MCF 10A (cell line): ENCODE measurements around the gene PPP5C. TPM values are rescaled to one million over a fixed set of nuclear protein-coding genes. Genes with fewer than 3 reads are reported as not detected.

ENCODE experiments used
- Bru-seq: library from RNA; stranded (reverse); fragments of 400-500 nt; gene quantifications from one replicate; lab custom pipeline; 2021; lab: Mats Ljungman, UMichigan
- BruChase-seq, 2 experiments: library from RNA; stranded (reverse); fragments of 400-500 nt; gene quantifications; one replicate each; lab custom pipeline; 2021; lab: Mats Ljungman, UMichigan
- BruUV-seq: library from RNA; stranded (reverse); fragments of 400-500 nt; replicated peaks from 2 replicates; lab custom pipeline; 2021; lab: Mats Ljungman, UMichigan
- CTCF ChIA-PET: fragments of 300-600 bp; sonication (Branson Sonifier 250); formaldehyde crosslinking; extraction: SDS; loops from one replicate; lab custom pipeline; 2021; ENCODE audit warnings: antibody characterized with exemption, inconsistent platforms; lab: Yijun Ruan, JAX
- POLR2A ChIA-PET: fragments of 300-600, 350-650 bp; sonication (Branson Sonifier 250); formaldehyde crosslinking; extraction: SDS; loops from one replicate; lab custom pipeline; 2020; ENCODE audit warnings: antibody characterized with exemption, inconsistent platforms; lab: Yijun Ruan, JAX
- DNase-seq: peaks from one replicate; pipeline ENCODE4 v3.0.0-alpha.2; 2018; ENCODE audit not compliant: unreplicated experiment
- H3K27ac Mint-ChIP-seq: one replicate; pipeline ENCODE4 v1.8.0; 2022; ENCODE audit warnings: mild to moderate bottlenecking, low read depth, mixed read lengths; ENCODE audit not compliant: unreplicated experiment
- H3K27me3 Mint-ChIP-seq: one replicate; pipeline ENCODE4 v1.8.0; 2022; ENCODE audit warnings: mixed read lengths; ENCODE audit not compliant: insufficient read depth, unreplicated experiment
- H3K36me3 Mint-ChIP-seq: one replicate; pipeline ENCODE4 v1.8.0; 2022; ENCODE audit warnings: mild to moderate bottlenecking, moderate library complexity, mixed read lengths; ENCODE audit not compliant: insufficient read depth, unreplicated experiment
- H3K4me1 Mint-ChIP-seq: one replicate; pipeline ENCODE4 v1.8.0; 2022; ENCODE audit warnings: mixed read lengths; ENCODE audit not compliant: insufficient read depth, unreplicated experiment
- H3K4me3 Mint-ChIP-seq: one replicate; pipeline ENCODE4 v1.8.0; 2022; ENCODE audit warnings: mild to moderate bottlenecking, moderate library complexity, mixed read lengths; ENCODE audit not compliant: unreplicated experiment
- H3K9me3 Mint-ChIP-seq: one replicate; pipeline ENCODE4 v1.8.0; 2022; ENCODE audit warnings: mixed read lengths; ENCODE audit not compliant: unreplicated experiment
- CTCF ChIP-seq: fragments of 200-600 bp; IDR thresholded peaks from one replicate; pipeline ENCODE4 v1.8.0; 2022; ENCODE audit warnings: antibody characterized with exemption, mild to moderate bottlenecking; ENCODE audit not compliant: unreplicated experiment
- intact Hi-C: fragments of 100-400 bp; cut with micrococcal nuclease; formaldehyde crosslinking; loops from 2 replicates; pipeline ENCODE4 v1.14.1; 2022
- long read RNA-seq: library from polyadenylated mRNA; stranded (forward); transcript quantifications from one replicate; pipeline ENCODE4 v2.0.0, GENCODE V29; 2022
- total RNA-seq: library from RNA; stranded (reverse); gene quantifications from 2 replicates; pipeline ENCODE4 v1.2.3, GENCODE V29; 2022

PPP5C gene
- 75.6 and 81.5 TPM in 2 replicates for total RNA-seq
- percentile 71 among the genes with signal in this experiment for Bru-seq, nascent RNA
- percentile 75 among the genes with signal in this experiment for BruChase-seq, experiment 1, labeled RNA remaining after a 6-hour chase
- BruChase-seq, experiment 2, labeled RNA remaining after a 2-hour chase, result percentile 81 among the genes with signal in this experiment
- long read RNA-seq, transcript PPP5C-201 (13 exons, 2,109 nt), result major isoform, 119 of 157 reads
- long read RNA-seq, transcript PPP5C-213 (3 exons, 1,215 nt), result minor isoform, 10 of 157 reads
- long read RNA-seq, partial matches to known transcripts, result 6 of 157 reads
- long read RNA-seq, other reads (novel, unspliced or antisense), result 17 of 157 reads

GRCh38 chr19:46346821-46347571, at the start of gene PPP5C:
TSS of gene PPP5C (plus strand) at chr19:46347087. CDS start at chr19:46347097, 10 bp downstream.
- Mint-ChIP-seq H3K36me3 (peaks cover 25% of the 10 kb centered on the region), H3K27ac (peak within 1 kb of the TSS; percentile 92), H3K9me3 (no peaks in the 10 kb centered on the region), H3K27me3 (no peaks in the 10 kb centered on the region), H3K4me1 (peaks cover 42% of the 10 kb centered on the region), H3K4me3 (peak within 1 kb of the TSS; percentile 100)
- intact Hi-C loops, result loop anchor here (2.0 kb wide), 2 partner anchors 26 to 66 kb away; no protein-coding TSS in a partner anchor
- POLR2A ChIA-PET, result interaction anchor here (0.6 to 4.1 kb wide), 8 partner anchors 9 to 1406 kb away, joined by 3 to 33 read pairs (median 4); no protein-coding TSS in a partner anchor
- TF ChIP-seq CTCF, result peak; percentile 73
- CTCF ChIA-PET, result interaction anchor here (0.6 to 2.8 kb wide), 27 partner anchors 11 to 975 kb away, joined by 3 to 18 read pairs (median 4); no protein-coding TSS in a partner anchor
- TSS peak; percentile 57 for BruUV-seq
- peak; percentile 91 for DNase-seq

- ChIA-PET POLR2A (interaction anchor here (0.9 to 5.3 kb wide), 6 partner anchors 8 to 76 kb away, joined by 3 to 40 read pairs (median 18); partner anchors contain the start of gene PPP5C), CTCF (interaction anchor here (0.7 to 2.1 kb wide), 5 partner anchors 13 to 97 kb away, joined by 3 to 11 read pairs (median 4); partner anchors contain the start of gene PPP5C)
- Mint-ChIP-seq H3K27ac (no peak overlapping the region), H3K36me3 (no peaks in the 10 kb centered on the region), H3K4me3 (no peak overlapping the region), H3K4me1 (peaks cover 24% of the 10 kb centered on the region), H3K27me3 (no peaks in the 10 kb centered on the region), H3K9me3 (no peaks in the 10 kb centered on the region)
- TF ChIP-seq CTCF, result no peak
- intact Hi-C loops, result no loop called here
- DNase-seq, result no peak
- no TSS peak for BruUV-seq
Observed at GRCh38 chr19:46297700-46298478, 49.0 kb upstream of the PPP5C start.

- ChIA-PET POLR2A (interaction anchor here (0.9 to 5.3 kb wide), 8 partner anchors 9 to 531 kb away, joined by 3 to 40 read pairs (median 4); partner anchors contain the start of gene PPP5C), CTCF (interaction anchor here (0.7 to 2.1 kb wide), 6 partner anchors 17 to 242 kb away, joined by 3 to 11 read pairs (median 4); partner anchors contain the start of gene PPP5C)
- no peak for DNase-seq
- Mint-ChIP-seq H3K27ac (peak overlapping the region; percentile 79), H3K9me3 (no peaks in the 10 kb centered on the region), H3K36me3 (no peaks in the 10 kb centered on the region), H3K4me1 (peaks cover 25% of the 10 kb centered on the region), H3K4me3 (peak overlapping the region; percentile 29), H3K27me3 (no peaks in the 10 kb centered on the region)
- intact Hi-C loops, result no loop called here
- no peak for TF ChIP-seq CTCF
- BruUV-seq, result no TSS peak
Observed at GRCh38 chr19:46298479-46299003, 48.3 kb upstream of the PPP5C start.
